ENCODE measurements around the gene TMEM116.
"Not testable (repeated sequence)": the region's sequence is repeated elsewhere in the genome, so short reads cannot be mapped to it uniquely, and the experiment has no call there.

Gene TMEM116

GRCh38 chr12:112036614-112037013 is 23.6 kb upstream of the TMEM116 start:
- H3K23ac ChIP-seq (ENCODE audit: low read length): not testable (repeated sequence)
- no CpG with 5 or more reads among the region's 12 CpGs for WGBS (ENCODE audit: extremely low coverage, insufficient coverage, insufficient read length)

GRCh38 chr12:112035219-112035785 is 22.3 kb upstream of the TMEM116 start:
- no peak overlapping the region for H3K4ac ChIP-seq (ENCODE audit: low read depth, low read length)
- H3K36me3 ChIP-seq (ENCODE audit: control insufficient read depth in 1 of 2, insufficient read depth in 2 of 2, low read length in 2 of 2): peaks cover 15 to 19% of the 10 kb centered on the region in 2 experiments
- no peak overlapping the region for H4K91ac ChIP-seq (ENCODE audit: low read depth, low read length)
- H3K4me1 ChIP-seq (ENCODE audit: control insufficient read depth in 1 of 2, insufficient read depth in 2 of 2, low read length in 2 of 2): no peaks in the 10 kb centered on the region
- H3K23ac ChIP-seq (ENCODE audit: low read length): no peak overlapping the region
- H4K12ac ChIP-seq (ENCODE audit: low read depth, low read length): no peak overlapping the region
- H3K9me3 ChIP-seq (ENCODE audit: insufficient read depth, low read depth, low read length): no peaks in the 10 kb centered on the region
- H3K79me1 ChIP-seq (ENCODE audit: low read length): no peaks in the 10 kb centered on the region
- no peak overlapping the region for H3K4me2 ChIP-seq (ENCODE audit: low read length)
- no peak for DNase-seq
- no peak overlapping the region for H4K8ac ChIP-seq (ENCODE audit: low read depth, low read length)
- no peaks in the 10 kb centered on the region for H3K79me2 ChIP-seq (ENCODE audit: control insufficient read depth, insufficient read depth, low read length, poor library complexity)
- no peak overlapping the region for H3K4me3 ChIP-seq (ENCODE audit: low read depth, low read length)
- H2BK12ac ChIP-seq (ENCODE audit: low read length): no peak overlapping the region
- H3K27ac ChIP-seq (ENCODE audit: low read depth, low read length): no peak overlapping the region
- no peak overlapping the region for H3K18ac ChIP-seq (ENCODE audit: low read length)
- no CpG with 5 or more reads among the region's 4 CpGs for WGBS (ENCODE audit: extremely low coverage, insufficient coverage, insufficient read length)
- H3K27me3 ChIP-seq (ENCODE audit: insufficient read depth, low read length): no peaks in the 10 kb centered on the region
- H3K14ac ChIP-seq (ENCODE audit: low read length): no peak overlapping the region
- H2BK5ac ChIP-seq (ENCODE audit: low read depth, low read length, poor library complexity): no peak overlapping the region
- no peak overlapping the region for H2BK120ac ChIP-seq (ENCODE audit: insufficient read depth, low read length, poor library complexity)
- H2AK5ac ChIP-seq (ENCODE audit: low read length): no peak overlapping the region
- no peak overlapping the region for H2AFZ ChIP-seq (ENCODE audit: insufficient read depth, low read length, poor library complexity)
- no peak overlapping the region for H3K9ac ChIP-seq (ENCODE audit: low read length)

More at GRCh38 chr12:112036614-112037013, 23.6 kb upstream of the TMEM116 start:
- not testable (repeated sequence) for H3K27me3 ChIP-seq (ENCODE audit: insufficient read depth, low read length); H4K8ac ChIP-seq (ENCODE audit: low read depth, low read length); H2BK12ac ChIP-seq (ENCODE audit: low read length); DNase-seq; H3K9ac ChIP-seq (ENCODE audit: low read length); H3K79me1 ChIP-seq (ENCODE audit: low read length); H3K18ac ChIP-seq (ENCODE audit: low read length); H2BK120ac ChIP-seq (ENCODE audit: insufficient read depth, low read length, poor library complexity); H3K27ac ChIP-seq (ENCODE audit: low read depth, low read length); H3K4me2 ChIP-seq (ENCODE audit: low read length); H3K14ac ChIP-seq (ENCODE audit: low read length); H2BK5ac ChIP-seq (ENCODE audit: low read depth, low read length, poor library complexity); H4K12ac ChIP-seq (ENCODE audit: low read depth, low read length); H4K91ac ChIP-seq (ENCODE audit: low read depth, low read length); H3K9me3 ChIP-seq (ENCODE audit: insufficient read depth, low read depth, low read length); H2AK5ac ChIP-seq (ENCODE audit: low read length); H3K4me1 ChIP-seq (ENCODE audit: control insufficient read depth in 1 of 2, insufficient read depth in 2 of 2, low read length in 2 of 2); H3K79me2 ChIP-seq (ENCODE audit: control insufficient read depth, insufficient read depth, low read length, poor library complexity); H3K4ac ChIP-seq (ENCODE audit: low read depth, low read length); H3K4me3 ChIP-seq (ENCODE audit: low read depth, low read length); H2AFZ ChIP-seq (ENCODE audit: insufficient read depth, low read length, poor library complexity)
- H3K36me3 ChIP-seq (ENCODE audit: control insufficient read depth in 1 of 2, insufficient read depth in 2 of 2, low read length in 2 of 2): peaks cover 16 to 19% of the 10 kb centered on the region in 2 experiments

GRCh38 chr12:112032292-112032691 is 19.3 kb upstream of the TMEM116 start:
- Histone ChIP-seq H4K12ac (ENCODE audit: low read depth, low read length) (no peak overlapping the region), H3K27ac (ENCODE audit: low read depth, low read length) (no peak overlapping the region), H3K4me3 (ENCODE audit: low read depth, low read length) (no peak overlapping the region), H3K79me1 (ENCODE audit: low read length) (no peaks in the 10 kb centered on the region), H3K18ac (ENCODE audit: low read length) (no peak overlapping the region), H3K27me3 (ENCODE audit: insufficient read depth, low read length) (no peaks in the 10 kb centered on the region), H3K23ac (ENCODE audit: low read length) (no peak overlapping the region), H2AK5ac (ENCODE audit: low read length) (no peak overlapping the region), H2BK5ac (ENCODE audit: low read depth, low read length, poor library complexity) (no peak overlapping the region), H3K9ac (ENCODE audit: low read length) (no peak overlapping the region), H3K4me1 (ENCODE audit: control insufficient read depth in 1 of 2, insufficient read depth in 2 of 2, low read length in 2 of 2) (no peaks in the 10 kb centered on the region), H3K4me2 (ENCODE audit: low read length) (no peak overlapping the region), H2BK120ac (ENCODE audit: insufficient read depth, low read length, poor library complexity) (no peak overlapping the region), H3K4ac (ENCODE audit: low read depth, low read length) (no peak overlapping the region), H4K8ac (ENCODE audit: low read depth, low read length) (no peak overlapping the region), H3K9me3 (ENCODE audit: insufficient read depth, low read depth, low read length) (no peaks in the 10 kb centered on the region), H4K91ac (ENCODE audit: low read depth, low read length) (no peak overlapping the region), H2BK12ac (ENCODE audit: low read length) (no peak overlapping the region), H3K79me2 (ENCODE audit: control insufficient read depth, insufficient read depth, low read length, poor library complexity) (no peaks in the 10 kb centered on the region), H3K14ac (ENCODE audit: low read length) (no peak overlapping the region), H2AFZ (ENCODE audit: insufficient read depth, low read length, poor library complexity) (no peak overlapping the region), H3K36me3 (ENCODE audit: control insufficient read depth in 1 of 2, insufficient read depth in 2 of 2, low read length in 2 of 2) (peaks cover 14 to 17% of the 10 kb centered on the region in 2 experiments)
- no peak for DNase-seq
- WGBS (ENCODE audit: extremely low coverage, insufficient coverage, insufficient read length): no CpG with 5 or more reads among the region's 5 CpGs

GRCh38 chr12:112031472-112031871 is 18.5 kb upstream of the TMEM116 start:
- Histone ChIP-seq H3K4ac (ENCODE audit: low read depth, low read length) (no peak overlapping the region), H3K79me2 (ENCODE audit: control insufficient read depth, insufficient read depth, low read length, poor library complexity) (no peaks in the 10 kb centered on the region), H2AFZ (ENCODE audit: insufficient read depth, low read length, poor library complexity) (no peak overlapping the region), H4K8ac (ENCODE audit: low read depth, low read length) (no peak overlapping the region), H3K27ac (ENCODE audit: low read depth, low read length) (no peak overlapping the region), H2BK12ac (ENCODE audit: low read length) (no peak overlapping the region), H3K4me1 (ENCODE audit: control insufficient read depth in 1 of 2, insufficient read depth in 2 of 2, low read length in 2 of 2) (no peaks in the 10 kb centered on the region), H2AK5ac (ENCODE audit: low read length) (no peak overlapping the region), H3K18ac (ENCODE audit: low read length) (no peak overlapping the region), H2BK5ac (ENCODE audit: low read depth, low read length, poor library complexity) (no peak overlapping the region), H3K79me1 (ENCODE audit: low read length) (no peaks in the 10 kb centered on the region), H3K4me3 (ENCODE audit: low read depth, low read length) (no peak overlapping the region), H2BK120ac (ENCODE audit: insufficient read depth, low read length, poor library complexity) (no peak overlapping the region), H3K14ac (ENCODE audit: low read length) (no peak overlapping the region), H3K27me3 (ENCODE audit: insufficient read depth, low read length) (no peaks in the 10 kb centered on the region), H4K12ac (ENCODE audit: low read depth, low read length) (no peak overlapping the region), H4K91ac (ENCODE audit: low read depth, low read length) (no peak overlapping the region), H3K23ac (ENCODE audit: low read length) (no peak overlapping the region), H3K4me2 (ENCODE audit: low read length) (no peak overlapping the region), H3K9me3 (ENCODE audit: insufficient read depth, low read depth, low read length) (no peaks in the 10 kb centered on the region), H3K36me3 (ENCODE audit: control insufficient read depth in 1 of 2, insufficient read depth in 2 of 2, low read length in 2 of 2) (peaks cover 11 to 13% of the 10 kb centered on the region in 2 experiments), H3K9ac (ENCODE audit: low read length) (no peak overlapping the region)
- DNase-seq: no peak
- WGBS (ENCODE audit: extremely low coverage, insufficient coverage, insufficient read length): no CpG with 5 or more reads among the region's 2 CpGs
